Measurements from ENCODE around the gene SEZ6. TPM values are rescaled to one million over a fixed set of nuclear protein-coding genes. Genes with fewer than 3 reads are reported as not detected.

Gene SEZ6
- total RNA-seq, 1 donor, result not detected

GRCh38 chr17:29014716-29015115 lies 8.9 kb upstream of the SEZ6 start:
- H3K4me3 ChIP-seq (ENCODE audit: low read depth, low read length), result no peak overlapping the region
- DNase-seq (ENCODE audit: low read depth), result no peak
- TF ChIP-seq, protein P1, sequence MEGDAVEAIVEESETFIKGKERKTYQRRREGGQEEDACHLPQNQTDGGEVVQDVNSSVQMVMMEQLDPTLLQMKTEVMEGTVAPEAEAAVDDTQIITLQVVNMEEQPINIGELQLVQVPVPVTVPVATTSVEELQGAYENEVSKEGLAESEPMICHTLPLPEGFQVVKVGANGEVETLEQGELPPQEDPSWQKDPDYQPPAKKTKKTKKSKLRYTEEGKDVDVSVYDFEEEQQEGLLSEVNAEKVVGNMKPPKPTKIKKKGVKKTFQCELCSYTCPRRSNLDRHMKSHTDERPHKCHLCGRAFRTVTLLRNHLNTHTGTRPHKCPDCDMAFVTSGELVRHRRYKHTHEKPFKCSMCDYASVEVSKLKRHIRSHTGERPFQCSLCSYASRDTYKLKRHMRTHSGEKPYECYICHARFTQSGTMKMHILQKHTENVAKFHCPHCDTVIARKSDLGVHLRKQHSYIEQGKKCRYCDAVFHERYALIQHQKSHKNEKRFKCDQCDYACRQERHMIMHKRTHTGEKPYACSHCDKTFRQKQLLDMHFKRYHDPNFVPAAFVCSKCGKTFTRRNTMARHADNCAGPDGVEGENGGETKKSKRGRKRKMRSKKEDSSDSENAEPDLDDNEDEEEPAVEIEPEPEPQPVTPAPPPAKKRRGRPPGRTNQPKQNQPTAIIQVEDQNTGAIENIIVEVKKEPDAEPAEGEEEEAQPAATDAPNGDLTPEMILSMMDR (IDR thresholded peaks at IDR 0.05; ENCODE audit: insufficient read depth, low read depth, low read length), result no peak

DNA sequence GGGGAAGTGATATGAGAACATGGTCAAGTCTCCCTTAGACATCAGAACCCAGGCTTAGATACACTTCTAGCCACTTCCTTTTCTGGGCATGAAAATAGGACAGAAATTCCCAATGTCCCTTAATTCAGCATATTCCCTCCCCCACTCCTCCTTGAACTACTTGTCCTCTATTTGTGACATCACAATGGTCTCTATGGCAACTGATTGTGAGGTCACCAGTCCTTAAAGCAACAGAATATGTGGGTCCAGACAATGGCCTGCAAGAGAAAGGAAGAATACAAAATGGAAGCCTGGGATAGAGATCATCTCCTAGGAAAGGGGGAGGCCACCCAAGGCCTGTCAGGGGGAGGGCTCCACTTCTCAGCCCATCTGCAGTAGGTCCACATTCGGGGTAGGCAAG lies 6.7 kb upstream of the SEZ6 start:
- TF ChIP-seq, protein P1 (IDR thresholded peaks at IDR 0.05; ENCODE audit: insufficient read depth, low read depth, low read length), result no peak
- no peak overlapping the region for H3K4me3 ChIP-seq (ENCODE audit: low read depth, low read length)

GRCh38 chr17:29010586-29010985 lies 4.8 kb upstream of the SEZ6 start:
- no peak for DNase-seq (ENCODE audit: low read depth)
- H3K4me3 ChIP-seq (ENCODE audit: low read depth, low read length), result no peak overlapping the region
- TF ChIP-seq, protein P1 (IDR thresholded peaks at IDR 0.05; ENCODE audit: insufficient read depth, low read depth, low read length), result no peak

More for the DNA sequence above, 6.7 kb upstream of the SEZ6 start:
- no peak for DNase-seq (ENCODE audit: low read depth)

- no peak for DNase-seq (ENCODE audit: low read depth)
- TF ChIP-seq, protein P1 (IDR thresholded peaks at IDR 0.05; ENCODE audit: insufficient read depth, low read depth, low read length), result no peak
- H3K4me3 ChIP-seq (ENCODE audit: low read depth, low read length), result no peak overlapping the region
These were observed 4.3 kb upstream of the SEZ6 start for GRCh38 chr17:29010129-29010528.

DNA sequence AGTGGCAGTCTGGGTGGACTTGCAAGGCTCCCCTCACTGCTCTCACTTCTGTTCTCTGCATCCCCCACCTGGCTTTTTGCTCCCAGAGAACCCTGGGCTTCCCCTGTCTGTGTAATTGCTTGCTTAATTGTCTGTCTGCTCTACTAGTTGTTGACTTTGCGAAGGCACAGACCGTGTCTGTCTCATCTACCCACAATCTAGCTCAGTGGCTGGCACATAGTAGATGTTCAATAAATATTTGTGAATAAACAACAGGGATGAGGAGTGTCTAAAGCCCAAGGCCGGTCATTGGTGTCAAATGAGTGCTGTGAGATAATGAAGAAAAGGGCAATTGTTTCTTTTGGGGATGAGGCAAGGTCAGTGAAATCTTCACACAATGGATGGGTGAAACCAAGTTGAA lies 2.8 kb upstream of the SEZ6 start:
- DNase-seq (ENCODE audit: low read depth), result no peak
- no peak overlapping the region for H3K4me3 ChIP-seq (ENCODE audit: low read depth, low read length)
- TF ChIP-seq, protein P1 (IDR thresholded peaks at IDR 0.05; ENCODE audit: insufficient read depth, low read depth, low read length), result no peak

- no peak overlapping the region for H3K4me3 ChIP-seq (ENCODE audit: low read depth, low read length)
- no peak for DNase-seq (ENCODE audit: low read depth)
- TF ChIP-seq, protein P1 (IDR thresholded peaks at IDR 0.05; ENCODE audit: insufficient read depth, low read depth, low read length), result no peak
These were observed 2.1 kb upstream of the SEZ6 start for GRCh38 chr17:29007860-29008455.

- no peak overlapping the region for H3K4me3 ChIP-seq (ENCODE audit: low read depth, low read length)
- TF ChIP-seq, protein P1 (IDR thresholded peaks at IDR 0.05; ENCODE audit: insufficient read depth, low read depth, low read length), result no peak
- no peak for DNase-seq (ENCODE audit: low read depth)
These were observed 1.6 kb upstream of the SEZ6 start for GRCh38 chr17:29007456-29007855.

Measured in fibroblast of villous mesenchyme (primary cell).